ENCODE results near the gene PACSIN2. TPM values are rescaled to one million over a fixed set of nuclear protein-coding genes. Genes with fewer than 3 reads are reported as not detected.
A peak's percentile ranks its signal among the peaks of the same experiment; 100 is the strongest.

The PACSIN2 gene
- total RNA-seq, 1 donor from 2014 or later = 48.9 TPM

DNA sequence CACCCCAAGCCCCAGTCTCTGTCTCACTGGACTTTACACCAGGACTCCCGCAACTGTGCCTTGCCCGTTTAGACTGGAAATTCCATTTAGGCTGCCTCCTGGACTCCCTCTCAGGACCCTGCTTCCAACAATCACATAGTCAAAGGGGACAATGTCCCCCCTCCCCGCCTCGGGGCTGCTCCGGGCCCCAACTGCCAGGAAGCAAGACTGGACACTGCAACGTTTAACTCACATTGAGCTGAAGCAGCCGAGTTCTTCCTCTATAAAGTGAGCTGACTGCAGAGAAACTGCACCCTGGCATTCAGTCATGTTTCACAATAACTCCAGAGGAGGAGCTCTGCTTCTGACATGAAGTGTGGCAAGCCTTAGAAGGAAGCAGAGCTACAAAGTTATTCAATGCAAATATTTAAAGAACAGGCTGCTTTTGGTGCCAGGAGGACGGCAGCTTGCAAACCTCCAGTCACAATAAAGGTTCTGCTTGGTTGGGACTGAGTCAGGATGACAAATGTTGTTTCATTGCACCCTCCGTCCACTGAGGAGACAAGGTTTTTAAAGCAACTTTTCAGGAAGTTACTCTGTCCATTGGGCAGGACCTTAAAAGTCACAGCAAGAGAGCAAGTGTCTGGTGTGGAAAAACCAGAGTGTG, 19.9 kb downstream of the PACSIN2 start:
- no peak for DNase-seq
- ChIA-PET CTCF (interaction anchor here (0.6 to 1.1 kb wide), 2 partner anchors 17 to 39 kb away, joined by 4 to 5 read pairs; no protein-coding TSS in a partner anchor), POLR2A (interaction anchor here (0.6 to 1.0 kb wide), 3 partner anchors 20 to 255 kb away, joined by 3 to 8 read pairs (median 5); partner anchors contain the start of gene PACSIN2)
- H3K27me3 Mint-ChIP-seq = no peaks in the 10 kb centered on the region
- H3K27ac Mint-ChIP-seq = peak overlapping the region; percentile 70
- peak; percentile 84 for ATAC-seq (ENCODE audit: low read depth)
- no peaks in the 10 kb centered on the region for H3K9me3 Mint-ChIP-seq
- H3K36me3 Mint-ChIP-seq (ENCODE audit: low read depth) = peaks cover 8% of the 10 kb centered on the region
- intact Hi-C loops (cut with micrococcal nuclease) = no loop called here
- H3K4me1 Mint-ChIP-seq = peaks cover 85% of the 10 kb centered on the region
- no peak overlapping the region for H3K4me3 Mint-ChIP-seq
- no peak for TF ChIP-seq CTCF (IDR thresholded peaks at IDR 0.05)

GRCh38 chr22:42994276-42994916, 20.6 kb downstream of the PACSIN2 start:
- ChIA-PET POLR2A (interaction anchor here (0.6 to 1.0 kb wide), 3 partner anchors 20 to 254 kb away, joined by 3 to 8 read pairs (median 5); partner anchors contain the start of gene PACSIN2), CTCF (interaction anchor here (0.6 to 1.1 kb wide), 2 partner anchors 18 to 40 kb away, joined by 4 to 5 read pairs; no protein-coding TSS in a partner anchor)
- no peak for TF ChIP-seq CTCF (IDR thresholded peaks at IDR 0.05)
- H3K9me3 Mint-ChIP-seq = no peaks in the 10 kb centered on the region
- ATAC-seq (ENCODE audit: low read depth) (no peak), DNase-seq (no peak)
- no peaks in the 10 kb centered on the region for H3K27me3 Mint-ChIP-seq
- peaks cover 80% of the 10 kb centered on the region for H3K4me1 Mint-ChIP-seq
- H3K36me3 Mint-ChIP-seq (ENCODE audit: low read depth) = peaks cover 8% of the 10 kb centered on the region
- no peak overlapping the region for H3K27ac Mint-ChIP-seq
- intact Hi-C loops (cut with micrococcal nuclease) = no loop called here
- no peak overlapping the region for H3K4me3 Mint-ChIP-seq

GRCh38 chr22:42993651-42994275, 21.2 kb downstream of the PACSIN2 start:
- no peaks in the 10 kb centered on the region for H3K9me3 Mint-ChIP-seq
- H3K4me3 Mint-ChIP-seq = no peak overlapping the region
- no peak for ATAC-seq (ENCODE audit: low read depth)
- H3K36me3 Mint-ChIP-seq (ENCODE audit: low read depth) = peaks cover 8% of the 10 kb centered on the region
- DNase-seq = no peak
- no peak overlapping the region for H3K27ac Mint-ChIP-seq
- intact Hi-C loops (cut with micrococcal nuclease) = no loop called here
- H3K4me1 Mint-ChIP-seq = peaks cover 73% of the 10 kb centered on the region
- no peak for TF ChIP-seq CTCF (IDR thresholded peaks at IDR 0.05)
- POLR2A ChIA-PET = no interaction called here
- CTCF ChIA-PET = no interaction called here
- no peaks in the 10 kb centered on the region for H3K27me3 Mint-ChIP-seq

- CTCF ChIA-PET = no interaction called here
- POLR2A ChIA-PET = no interaction called here
- no peak overlapping the region for H3K4me3 Mint-ChIP-seq
- intact Hi-C loops (cut with micrococcal nuclease) = no loop called here
- TF ChIP-seq CTCF (IDR thresholded peaks at IDR 0.05) = no peak
- H3K27me3 Mint-ChIP-seq = no peaks in the 10 kb centered on the region
- ATAC-seq (ENCODE audit: low read depth) (no peak), DNase-seq (no peak)
- no peaks in the 10 kb centered on the region for H3K9me3 Mint-ChIP-seq
- peaks cover 8% of the 10 kb centered on the region for H3K36me3 Mint-ChIP-seq (ENCODE audit: low read depth)
- H3K27ac Mint-ChIP-seq = peak overlapping the region; percentile 50
- peaks cover 71% of the 10 kb centered on the region for H3K4me1 Mint-ChIP-seq
Measured at GRCh38 chr22:42992886-42993479, 22.0 kb downstream of the PACSIN2 start.

DNA sequence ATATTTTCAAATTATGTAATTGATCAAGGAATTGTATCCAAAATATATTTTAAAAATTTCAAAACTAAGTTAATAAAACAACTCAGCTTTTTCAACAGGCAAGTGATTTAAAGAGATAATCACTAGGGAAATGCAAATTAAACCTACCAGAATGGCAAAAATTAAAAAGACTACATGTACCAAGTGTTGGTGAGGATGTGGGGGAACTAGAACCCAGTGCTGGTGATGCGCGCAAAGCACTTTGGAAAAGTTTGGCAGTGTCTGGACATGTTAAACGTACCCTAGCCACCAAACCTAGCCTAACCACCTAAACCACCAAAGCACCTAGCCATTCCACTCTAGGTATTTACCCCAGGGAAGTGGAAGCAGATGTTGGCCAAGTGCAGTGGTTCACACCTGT, 22.9 kb downstream of the PACSIN2 start:
- no peak for ATAC-seq (ENCODE audit: low read depth)
- intact Hi-C loops (cut with micrococcal nuclease) = no loop called here
- Mint-ChIP-seq H3K9me3 (no peaks in the 10 kb centered on the region), H3K36me3 (ENCODE audit: low read depth) (peaks cover 8% of the 10 kb centered on the region), H3K27ac (no peak overlapping the region), H3K4me3 (no peak overlapping the region), H3K4me1 (peaks cover 65% of the 10 kb centered on the region), H3K27me3 (no peaks in the 10 kb centered on the region)
- ChIA-PET POLR2A (interaction anchor here (0.7 to 1.7 kb wide), 2 partner anchors 19 to 72 kb away, joined by 3 to 5 read pairs; no protein-coding TSS in a partner anchor), CTCF (no interaction called here)
- no peak for DNase-seq
- no peak for TF ChIP-seq CTCF (IDR thresholded peaks at IDR 0.05)
